ENCODE data around the gene MTHFD2L.
A peak's percentile ranks its signal among the peaks of the same experiment; 100 is the strongest.
"Not testable (repeated sequence)": the region's sequence is repeated elsewhere in the genome, so short reads cannot be mapped to it uniquely, and the experiment has no call there.

The MTHFD2L gene

GRCh38 chr4:74157561-74158465 is at the start of gene MTHFD2L:
MTHFD2L (plus strand) TSS chr4:74158118; CDS start chr4:74158139, 21 bp downstream.
- DNase-seq (ENCODE audit: low spot score), result peak; percentile 94

- DNase-seq (ENCODE audit: low spot score), result no peak
Observed at GRCh38 chr4:74108457-74109115, 49.3 kb upstream of the MTHFD2L start.

GRCh38 chr4:74109116-74109869 is 48.6 kb upstream of the MTHFD2L start:
- DNase-seq (ENCODE audit: low spot score), result peak; percentile 92

- DNase-seq (ENCODE audit: low spot score), result peak; percentile 80
Observed at GRCh38 chr4:74109870-74110605, 47.9 kb upstream of the MTHFD2L start.

GRCh38 chr4:74110670-74111069 is 47.2 kb upstream of the MTHFD2L start:
- DNase-seq (ENCODE audit: low spot score), result no peak

GRCh38 chr4:74111306-74111975 is 46.5 kb upstream of the MTHFD2L start:
- DNase-seq (ENCODE audit: low spot score), result no peak

GRCh38 chr4:74111990-74112389 is 45.9 kb upstream of the MTHFD2L start:
- no peak for DNase-seq (ENCODE audit: low spot score)

GRCh38 chr4:74112399-74113105 is 45.4 kb upstream of the MTHFD2L start:
- DNase-seq (ENCODE audit: low spot score), result no peak

- no peak for DNase-seq (ENCODE audit: low spot score)
Observed at GRCh38 chr4:74114234-74114633, 43.7 kb upstream of the MTHFD2L start.

- peak; percentile 82 for DNase-seq (ENCODE audit: low spot score)
Observed at GRCh38 chr4:74117024-74117534, 40.8 kb upstream of the MTHFD2L start.

GRCh38 chr4:74118600-74119338 is 39.1 kb upstream of the MTHFD2L start:
- DNase-seq (ENCODE audit: low spot score), result no peak

GRCh38 chr4:74120086-74120485 is 37.8 kb upstream of the MTHFD2L start:
- DNase-seq (ENCODE audit: low spot score), result no peak

GRCh38 chr4:74121643-74122579 is 36.0 kb upstream of the MTHFD2L start:
- DNase-seq (ENCODE audit: low spot score), result no peak

- DNase-seq (ENCODE audit: low spot score), result no peak
Observed at GRCh38 chr4:74123065-74123728, 34.7 kb upstream of the MTHFD2L start.

- DNase-seq (ENCODE audit: low spot score), result no peak
Observed at GRCh38 chr4:74125029-74125428, 32.9 kb upstream of the MTHFD2L start.

GRCh38 chr4:74127745-74128144 is 30.2 kb upstream of the MTHFD2L start:
- DNase-seq (ENCODE audit: low spot score), result no peak

- not testable (repeated sequence) for DNase-seq (ENCODE audit: low spot score)
Observed at GRCh38 chr4:74130843-74131242, 27.1 kb upstream of the MTHFD2L start.

GRCh38 chr4:74132188-74132587 is 25.7 kb upstream of the MTHFD2L start:
- DNase-seq (ENCODE audit: low spot score), result not testable (repeated sequence)
